Activated T-helper 9 cell treated with anti-CD3 and anti-CD28 coated beads, Interleukin-2, amount 50 U/mL, for 16 hours (primary cell): ENCODE results near the gene TYSND1.
"Not testable (repeated sequence)": the region's sequence is repeated elsewhere in the genome, so short reads cannot be mapped to it uniquely, and the experiment has no call there.

ENCODE experiments used
- DNase-seq: peaks from one replicate; pipeline ENCODE4 v3.0.0-alpha.2; 2020; ENCODE audit warnings: low read depth

TYSND1 gene

GRCh38 chr10:70109064-70109729, 37.3 kb downstream of the TYSND1 start:
- DNase-seq, result no peak

GRCh38 chr10:70106958-70107791, 39.3 kb downstream of the TYSND1 start:
- no peak for DNase-seq

- no peak for DNase-seq
Measured at GRCh38 chr10:70101668-70102067, 44.8 kb downstream of the TYSND1 start.

- not testable (repeated sequence) for DNase-seq
Measured at GRCh38 chr10:70101068-70101562, 45.4 kb downstream of the TYSND1 start.

- no peak for DNase-seq
Measured at GRCh38 chr10:70098271-70098670, 48.2 kb downstream of the TYSND1 start.

GRCh38 chr10:70097459-70097858, 49.0 kb downstream of the TYSND1 start:
- no peak for DNase-seq

- no peak for DNase-seq
Measured at GRCh38 chr10:70096705-70097420, 49.6 kb downstream of the TYSND1 start.

GRCh38 chr10:70096016-70096704, 50.3 kb downstream of the TYSND1 start:
- no peak for DNase-seq

- no peak for DNase-seq
Measured at GRCh38 chr10:70094250-70094649, 52.2 kb downstream of the TYSND1 start.

GRCh38 chr10:70093335-70093944, 53.1 kb downstream of the TYSND1 start:
- no peak for DNase-seq

- DNase-seq, result no peak
Measured at GRCh38 chr10:70092389-70092718, 54.1 kb downstream of the TYSND1 start.

GRCh38 chr10:70090951-70091350, 55.5 kb downstream of the TYSND1 start:
- DNase-seq, result no peak

GRCh38 chr10:70090013-70090412, 56.5 kb downstream of the TYSND1 start:
- DNase-seq, result no peak

GRCh38 chr10:70088308-70088698, 58.2 kb downstream of the TYSND1 start:
- DNase-seq, result no peak
